Measurements from ENCODE around the gene OR4F6.

Gene OR4F6

DNA sequence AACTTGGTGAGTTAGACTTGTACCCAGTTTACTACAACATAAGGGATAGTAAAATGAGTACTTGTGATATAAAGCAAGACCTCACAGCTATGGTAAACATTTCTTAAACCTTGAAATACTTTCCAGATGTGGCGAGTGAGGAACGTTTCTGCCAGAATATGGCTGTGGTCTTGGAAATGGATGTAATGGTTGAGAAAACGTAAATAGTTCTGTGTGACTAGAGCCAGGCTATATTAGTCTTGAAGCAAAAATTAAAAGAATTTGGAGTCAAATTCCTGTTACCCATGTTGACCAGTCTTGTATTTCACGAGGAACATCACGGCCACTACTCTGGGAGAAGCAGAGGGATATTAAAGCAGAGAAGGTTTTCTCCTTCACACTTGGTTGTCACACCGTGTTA, 23.9 kb downstream of the OR4F6 start:
- H3K4me3 Mint-ChIP-seq: no peak overlapping the region
- H3K4me1 Mint-ChIP-seq: no peaks in the 10 kb centered on the region
- no peaks in the 10 kb centered on the region for H3K9me3 Mint-ChIP-seq
- peaks cover 31% of the 10 kb centered on the region for H3K27me3 Mint-ChIP-seq
- H3K36me3 Mint-ChIP-seq: no peaks in the 10 kb centered on the region
- no peak overlapping the region for H3K27ac Mint-ChIP-seq

DNA sequence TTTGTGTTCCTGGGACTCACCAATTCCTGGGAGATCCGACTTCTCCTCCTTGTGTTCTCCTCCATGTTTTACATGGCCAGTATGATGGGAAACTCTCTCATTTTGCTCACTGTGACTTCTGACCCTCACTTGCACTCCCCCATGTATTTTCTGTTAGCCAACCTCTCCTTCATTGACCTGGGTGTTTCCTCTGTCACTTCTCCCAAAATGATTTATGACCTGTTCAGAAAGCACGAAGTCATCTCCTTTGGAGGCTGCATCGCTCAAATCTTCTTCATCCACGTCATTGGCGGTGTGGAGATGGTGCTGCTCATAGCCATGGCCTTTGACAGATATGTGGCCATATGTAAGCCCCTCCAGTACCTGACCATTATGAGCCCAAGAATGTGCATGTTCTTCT, 25.5 kb downstream of the OR4F6 start:
- Mint-ChIP-seq H3K9me3 (no peaks in the 10 kb centered on the region), H3K4me3 (no peak overlapping the region), H3K4me1 (no peaks in the 10 kb centered on the region), H3K27me3 (peaks cover 24% of the 10 kb centered on the region), H3K27ac (no peak overlapping the region), H3K36me3 (peaks cover 1% of the 10 kb centered on the region)

DNA sequence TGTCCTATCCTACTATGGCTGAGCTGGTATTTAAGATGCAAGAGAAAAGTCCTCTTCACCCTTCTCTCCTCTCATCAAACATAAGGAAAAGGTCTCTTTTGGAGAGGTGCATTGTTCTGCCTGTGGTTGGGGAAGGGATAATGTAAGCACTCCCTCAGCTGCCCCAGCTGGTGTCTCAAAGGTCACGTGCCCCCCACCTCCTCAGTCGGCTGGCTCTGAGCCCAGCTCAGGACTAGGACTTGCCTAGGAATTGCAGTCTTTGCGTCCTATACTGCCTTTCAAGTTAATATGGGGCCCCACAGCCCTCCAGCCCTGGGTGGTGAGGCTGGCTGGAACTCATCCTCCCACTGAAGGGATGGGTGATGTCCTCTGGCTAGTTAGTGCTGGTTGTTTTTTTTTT, 38.3 kb downstream of the OR4F6 start:
- Mint-ChIP-seq H3K27me3 (peaks cover 15% of the 10 kb centered on the region), H3K36me3 (no peaks in the 10 kb centered on the region), H3K27ac (no peak overlapping the region), H3K9me3 (no peaks in the 10 kb centered on the region), H3K4me3 (no peak overlapping the region), H3K4me1 (no peaks in the 10 kb centered on the region)

DNA sequence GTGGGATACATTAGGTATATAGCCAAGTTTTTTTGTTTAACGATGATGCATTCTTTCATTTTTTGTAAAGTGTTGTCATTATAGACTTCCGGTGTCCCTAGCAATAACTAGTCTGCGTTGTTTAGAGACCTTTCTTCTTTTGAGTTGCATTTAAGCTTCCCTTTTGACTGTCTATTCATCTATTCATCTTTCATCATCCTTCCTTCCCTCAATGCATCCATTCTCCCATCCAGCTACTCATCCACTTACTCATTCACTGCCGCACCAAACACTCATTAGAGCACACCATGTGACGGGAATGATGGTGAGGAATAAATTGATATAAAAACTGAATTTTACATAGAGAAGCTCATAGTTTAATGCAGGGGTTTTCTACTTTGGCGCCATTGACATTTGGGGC, 41.6 kb downstream of the OR4F6 start:
- no peaks in the 10 kb centered on the region for H3K9me3 Mint-ChIP-seq
- peaks cover 17% of the 10 kb centered on the region for H3K27me3 Mint-ChIP-seq
- H3K36me3 Mint-ChIP-seq: no peaks in the 10 kb centered on the region
- no peak overlapping the region for H3K27ac Mint-ChIP-seq
- no peak overlapping the region for H3K4me3 Mint-ChIP-seq
- H3K4me1 Mint-ChIP-seq: no peaks in the 10 kb centered on the region

DNA sequence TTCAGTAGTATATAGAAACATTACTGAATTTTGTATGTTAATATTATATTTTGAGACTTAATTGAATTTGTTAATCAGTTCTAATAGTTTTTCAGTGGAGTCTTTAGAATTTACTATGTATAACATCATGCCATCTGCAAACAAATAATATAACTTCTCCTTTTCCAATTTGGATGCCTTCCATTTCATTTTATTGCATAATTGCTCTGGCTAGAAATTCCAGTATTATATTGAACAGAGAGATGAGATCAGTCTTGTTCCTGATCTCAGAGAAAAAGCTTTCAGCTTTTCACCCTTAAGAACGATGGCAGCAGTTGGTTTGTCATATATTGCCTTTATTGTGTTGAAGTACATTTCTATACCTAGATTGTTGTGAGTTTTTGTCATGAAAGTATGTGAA, 49.0 kb downstream of the OR4F6 start:
- Mint-ChIP-seq H3K4me3 (no peak overlapping the region), H3K36me3 (no peaks in the 10 kb centered on the region), H3K27me3 (peaks cover 19% of the 10 kb centered on the region), H3K9me3 (no peaks in the 10 kb centered on the region), H3K27ac (no peak overlapping the region), H3K4me1 (no peaks in the 10 kb centered on the region)

Data from activated naive CD4-positive, alpha-beta T cell treated with anti-CD3 and anti-CD28 coated beads, Interleukin-2, amount 50 U/mL, for 24 hours (primary cell).